NCI-H1092 treated with DMSO at 0.1 percent for 48 hours (cell line): Measurements from ENCODE around the gene LILRB5.
"Not testable (repeated sequence)": the region's sequence is repeated elsewhere in the genome, so short reads cannot be mapped to it uniquely, and the experiment has no call there.

Experiments used
- DNase-seq: peaks from one replicate; lab custom pipeline; 2025; lab: John Stamatoyannopoulos, UW

The LILRB5 gene

GRCh38 chr19:54257116-54257480 lies at the start of gene LILRB5:
Gene LILRB5, minus strand, starts transcription at chr19:54257273. Its CDS starts 80 bp downstream, at chr19:54257193.
- no peak for DNase-seq

GRCh38 chr19:54305141-54305540 lies 48.1 kb upstream of the LILRB5 start:
- no peak for DNase-seq

- DNase-seq: no peak
Measured at GRCh38 chr19:54302257-54302656, 45.2 kb upstream of the LILRB5 start.

GRCh38 chr19:54299515-54299914 lies 42.4 kb upstream of the LILRB5 start:
- no peak for DNase-seq

GRCh38 chr19:54299126-54299498 lies 42.0 kb upstream of the LILRB5 start:
- no peak for DNase-seq

- DNase-seq: no peak
Measured at GRCh38 chr19:54298357-54299125, 41.5 kb upstream of the LILRB5 start.

GRCh38 chr19:54297759-54298305 lies 40.8 kb upstream of the LILRB5 start:
- DNase-seq: no peak

GRCh38 chr19:54294539-54294938 lies 37.5 kb upstream of the LILRB5 start:
- DNase-seq: no peak

GRCh38 chr19:54289160-54289559 lies 32.1 kb upstream of the LILRB5 start:
- DNase-seq: not testable (repeated sequence)

- DNase-seq: no peak
Measured at GRCh38 chr19:54287456-54287855, 30.4 kb upstream of the LILRB5 start.

GRCh38 chr19:54286283-54286682 lies 29.2 kb upstream of the LILRB5 start:
- not testable (repeated sequence) for DNase-seq

- not testable (repeated sequence) for DNase-seq
Measured at GRCh38 chr19:54285427-54286056, 28.5 kb upstream of the LILRB5 start.

GRCh38 chr19:54282686-54283470 lies 25.8 kb upstream of the LILRB5 start:
- no peak for DNase-seq

GRCh38 chr19:54281729-54282075 lies 24.6 kb upstream of the LILRB5 start:
- DNase-seq: not testable (repeated sequence)

- DNase-seq: no peak
Measured at GRCh38 chr19:54281007-54281728, 24.1 kb upstream of the LILRB5 start, which contains the start of gene LILRB2. Gene LILRB2, minus strand, starts transcription at chr19:54281110. Its CDS starts 614 bp downstream, at chr19:54280496.

GRCh38 chr19:54280441-54280840 lies 23.4 kb upstream of the LILRB5 start:
- DNase-seq: not testable (repeated sequence)

GRCh38 chr19:54280025-54280424 lies 23.0 kb upstream of the LILRB5 start:
- not testable (repeated sequence) for DNase-seq

- DNase-seq: no peak
Measured at GRCh38 chr19:54279406-54279962, 22.4 kb upstream of the LILRB5 start.

GRCh38 chr19:54278571-54279195 lies 21.6 kb upstream of the LILRB5 start:
- not testable (repeated sequence) for DNase-seq

- not testable (repeated sequence) for DNase-seq
Measured at GRCh38 chr19:54278056-54278455, 21.0 kb upstream of the LILRB5 start.

- not testable (repeated sequence) for DNase-seq
Measured at GRCh38 chr19:54277111-54277615, 20.1 kb upstream of the LILRB5 start.
